ENCODE results near the gene RHOBTB3.

RHOBTB3 gene

GRCh38 chr5:95720094-95720786, 10.9 kb upstream of the RHOBTB3 start:
- TF ChIP-seq CTCF (IDR thresholded peaks at IDR 0.05) = no peak

GRCh38 chr5:95721582-95722295, 9.4 kb upstream of the RHOBTB3 start:
- no peak for TF ChIP-seq CTCF (IDR thresholded peaks at IDR 0.05)

- no peak for TF ChIP-seq CTCF (IDR thresholded peaks at IDR 0.05)
Observed at GRCh38 chr5:95723632-95724369, 7.3 kb upstream of the RHOBTB3 start.

- TF ChIP-seq CTCF (IDR thresholded peaks at IDR 0.05) = no peak
Observed at GRCh38 chr5:95725071-95725820, 5.9 kb upstream of the RHOBTB3 start.

- no peak for TF ChIP-seq CTCF (IDR thresholded peaks at IDR 0.05)
Observed at GRCh38 chr5:95725937-95726810, 5.0 kb upstream of the RHOBTB3 start.

- no peak for TF ChIP-seq CTCF (IDR thresholded peaks at IDR 0.05)
Observed at GRCh38 chr5:95726811-95727763, 4.0 kb upstream of the RHOBTB3 start.
